ENCODE measurements around the gene CIITA.

- TF ChIP-seq TCF7 (CRISPR knock-in tag; IDR thresholded peaks at IDR 0.05; ENCODE audit: low read depth): no peak
- TF ChIP-seq CTCF (IDR thresholded peaks at IDR 0.05): no peak
- no peak for TF ChIP-seq ETV6 (CRISPR knock-in tag; IDR thresholded peaks at IDR 0.05)
- TF ChIP-seq FOXP1 (CRISPR knock-in tag; IDR thresholded peaks at IDR 0.05; ENCODE audit: borderline replicate concordance): no peak
- no peak for TF ChIP-seq ZBTB43 (CRISPR knock-in tag; IDR thresholded peaks at IDR 0.05)
- TF ChIP-seq AFF4 (CRISPR knock-in tag; IDR thresholded peaks at IDR 0.05; ENCODE audit: borderline replicate concordance): no peak
Measured at GRCh38 chr16:10936272-10936984, 59.4 kb downstream of the CIITA start.
